PFSK-1 (cell line): ENCODE measurements around the gene TRAF1.

Experiments
- POLR2AphosphoS5 ChIP-seq: IDR thresholded peaks from 2 replicates; pipeline ENCODE4 v1.6.1; 2012; ENCODE audit warnings: low read depth, mild to moderate bottlenecking, control low read depth, low read length, moderate library complexity
- SIN3A ChIP-seq: IDR thresholded peaks from 2 replicates; pipeline ENCODE4 v1.6.1; 2012; ENCODE audit warnings: mild to moderate bottlenecking, low read length, moderate library complexity, borderline replicate concordance; ENCODE audit not compliant: insufficient read depth
- TAF1 ChIP-seq: IDR thresholded peaks from 2 replicates; pipeline ENCODE4 v1.6.1; 2012; ENCODE audit warnings: low read length, control low read depth, borderline replicate concordance; ENCODE audit not compliant: insufficient read depth
- TF ChIP-seq, protein P1 (sequence below), 2 experiments: IDR thresholded peaks; 2 replicates each; pipeline versions ENCODE4 v1.6.1 to v1.8.0; 2011 to 2012; ENCODE audit warnings: low read depth in 2 of 2, low read length in 2 of 2, control low read depth in 1 of 2, inconsistent platforms in 1 of 2, mild to moderate bottlenecking in 1 of 2, moderate library complexity in 1 of 2; ENCODE audit not compliant: insufficient read depth in 1 of 2

DNA sequence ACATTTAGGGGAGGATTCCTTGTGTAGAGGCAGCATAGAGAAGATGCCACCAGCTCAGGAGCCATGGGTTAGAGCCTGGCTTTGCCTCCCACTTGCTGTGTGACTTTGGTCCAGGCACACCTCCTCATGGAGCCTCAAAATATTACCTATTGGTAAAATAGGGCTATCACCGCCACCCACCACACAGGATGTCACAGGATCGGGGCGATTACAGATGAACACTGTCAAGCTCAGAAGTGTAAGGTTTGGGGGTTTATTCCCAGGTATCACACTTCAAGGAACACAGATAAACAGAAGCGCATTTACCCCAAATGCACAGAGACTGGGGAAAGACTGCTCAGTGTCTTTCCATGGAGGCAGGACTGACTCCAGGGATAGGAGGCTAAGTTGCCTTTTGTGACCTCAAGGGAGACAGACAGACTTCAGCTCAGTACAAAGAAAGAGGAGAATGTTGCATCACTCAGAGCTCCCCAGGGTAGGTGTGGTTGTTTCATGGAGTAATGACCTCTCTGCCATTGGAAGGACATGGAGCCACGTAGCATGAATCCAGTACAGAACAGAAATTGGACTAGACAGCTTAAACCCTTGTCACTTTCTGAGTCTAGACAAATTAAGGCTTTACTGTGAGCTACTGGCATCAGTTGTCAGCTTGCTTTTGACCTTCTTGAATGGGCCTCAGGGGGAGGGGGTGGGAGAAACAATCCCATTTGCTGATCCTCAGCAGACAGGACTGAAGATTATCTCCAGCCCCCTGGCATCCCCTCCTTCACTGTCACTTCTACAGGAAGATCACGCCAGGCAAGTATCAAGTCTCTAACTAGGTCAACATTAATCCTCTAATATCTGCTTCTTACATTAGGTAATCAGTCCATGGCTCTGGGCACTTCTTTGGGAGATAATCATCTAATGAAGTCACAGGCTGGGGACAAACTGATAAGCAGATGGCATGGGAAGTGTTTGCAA is 6.5 kb downstream of the TRAF1 start:
- TF ChIP-seq TAF1: no peak
- TF ChIP-seq POLR2AphosphoS5: no peak
- TF ChIP-seq SIN3A: no peak
- TF ChIP-seq, protein P1, sequence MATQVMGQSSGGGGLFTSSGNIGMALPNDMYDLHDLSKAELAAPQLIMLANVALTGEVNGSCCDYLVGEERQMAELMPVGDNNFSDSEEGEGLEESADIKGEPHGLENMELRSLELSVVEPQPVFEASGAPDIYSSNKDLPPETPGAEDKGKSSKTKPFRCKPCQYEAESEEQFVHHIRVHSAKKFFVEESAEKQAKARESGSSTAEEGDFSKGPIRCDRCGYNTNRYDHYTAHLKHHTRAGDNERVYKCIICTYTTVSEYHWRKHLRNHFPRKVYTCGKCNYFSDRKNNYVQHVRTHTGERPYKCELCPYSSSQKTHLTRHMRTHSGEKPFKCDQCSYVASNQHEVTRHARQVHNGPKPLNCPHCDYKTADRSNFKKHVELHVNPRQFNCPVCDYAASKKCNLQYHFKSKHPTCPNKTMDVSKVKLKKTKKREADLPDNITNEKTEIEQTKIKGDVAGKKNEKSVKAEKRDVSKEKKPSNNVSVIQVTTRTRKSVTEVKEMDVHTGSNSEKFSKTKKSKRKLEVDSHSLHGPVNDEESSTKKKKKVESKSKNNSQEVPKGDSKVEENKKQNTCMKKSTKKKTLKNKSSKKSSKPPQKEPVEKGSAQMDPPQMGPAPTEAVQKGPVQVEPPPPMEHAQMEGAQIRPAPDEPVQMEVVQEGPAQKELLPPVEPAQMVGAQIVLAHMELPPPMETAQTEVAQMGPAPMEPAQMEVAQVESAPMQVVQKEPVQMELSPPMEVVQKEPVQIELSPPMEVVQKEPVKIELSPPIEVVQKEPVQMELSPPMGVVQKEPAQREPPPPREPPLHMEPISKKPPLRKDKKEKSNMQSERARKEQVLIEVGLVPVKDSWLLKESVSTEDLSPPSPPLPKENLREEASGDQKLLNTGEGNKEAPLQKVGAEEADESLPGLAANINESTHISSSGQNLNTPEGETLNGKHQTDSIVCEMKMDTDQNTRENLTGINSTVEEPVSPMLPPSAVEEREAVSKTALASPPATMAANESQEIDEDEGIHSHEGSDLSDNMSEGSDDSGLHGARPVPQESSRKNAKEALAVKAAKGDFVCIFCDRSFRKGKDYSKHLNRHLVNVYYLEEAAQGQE (IDR thresholded peaks at IDR 0.05; ENCODE audit: insufficient read depth in 1 of 2, low read depth in 2 of 2, low read length in 2 of 2): no peak
